Measurements from ENCODE around the gene NFKB1.

Gene NFKB1

GRCh38 chr4:102589743-102590142 lies 88.6 kb downstream of the NFKB1 start:
- H3K4me1 ChIP-seq (ENCODE audit: control insufficient read depth, insufficient read depth, low read length), result no peaks in the 10 kb centered on the region
- H3K36me3 ChIP-seq (ENCODE audit: control insufficient read depth, insufficient read depth, low read length), result no peaks in the 10 kb centered on the region
- no peaks in the 10 kb centered on the region for H3K9me3 ChIP-seq (ENCODE audit: control insufficient read depth, insufficient read depth, low read length)
- H3K9ac ChIP-seq (ENCODE audit: low read depth, low read length), result no peak overlapping the region
- no peaks in the 10 kb centered on the region for H3K27me3 ChIP-seq (ENCODE audit: control insufficient read depth, insufficient read depth, low read length)
- no peak overlapping the region for H3K4me3 ChIP-seq (ENCODE audit: low read depth, low read length)

- Histone ChIP-seq H3K9me3 (ENCODE audit: control insufficient read depth, insufficient read depth, low read length) (no peaks in the 10 kb centered on the region), H3K36me3 (ENCODE audit: control insufficient read depth, insufficient read depth, low read length) (no peaks in the 10 kb centered on the region), H3K9ac (ENCODE audit: low read depth, low read length) (no peak overlapping the region), H3K4me3 (ENCODE audit: low read depth, low read length) (no peak overlapping the region), H3K4me1 (ENCODE audit: control insufficient read depth, insufficient read depth, low read length) (no peaks in the 10 kb centered on the region), H3K27me3 (ENCODE audit: control insufficient read depth, insufficient read depth, low read length) (no peaks in the 10 kb centered on the region)
Observed at GRCh38 chr4:102592256-102592655, 91.1 kb downstream of the NFKB1 start.

GRCh38 chr4:102593147-102593546 lies 92.0 kb downstream of the NFKB1 start:
- no peak overlapping the region for H3K9ac ChIP-seq (ENCODE audit: low read depth, low read length)
- no peaks in the 10 kb centered on the region for H3K36me3 ChIP-seq (ENCODE audit: control insufficient read depth, insufficient read depth, low read length)
- H3K4me1 ChIP-seq (ENCODE audit: control insufficient read depth, insufficient read depth, low read length), result no peaks in the 10 kb centered on the region
- no peaks in the 10 kb centered on the region for H3K9me3 ChIP-seq (ENCODE audit: control insufficient read depth, insufficient read depth, low read length)
- H3K4me3 ChIP-seq (ENCODE audit: low read depth, low read length), result no peak overlapping the region
- no peaks in the 10 kb centered on the region for H3K27me3 ChIP-seq (ENCODE audit: control insufficient read depth, insufficient read depth, low read length)

- no peak overlapping the region for H3K4me3 ChIP-seq (ENCODE audit: low read depth, low read length)
- no peaks in the 10 kb centered on the region for H3K9me3 ChIP-seq (ENCODE audit: control insufficient read depth, insufficient read depth, low read length)
- H3K9ac ChIP-seq (ENCODE audit: low read depth, low read length), result no peak overlapping the region
- H3K4me1 ChIP-seq (ENCODE audit: control insufficient read depth, insufficient read depth, low read length), result no peaks in the 10 kb centered on the region
- H3K27me3 ChIP-seq (ENCODE audit: control insufficient read depth, insufficient read depth, low read length), result no peaks in the 10 kb centered on the region
- no peaks in the 10 kb centered on the region for H3K36me3 ChIP-seq (ENCODE audit: control insufficient read depth, insufficient read depth, low read length)
Observed at GRCh38 chr4:102594000-102594399, 92.8 kb downstream of the NFKB1 start.

GRCh38 chr4:102596532-102596931 lies 95.4 kb downstream of the NFKB1 start:
- H3K9me3 ChIP-seq (ENCODE audit: control insufficient read depth, insufficient read depth, low read length), result no peaks in the 10 kb centered on the region
- no peaks in the 10 kb centered on the region for H3K4me1 ChIP-seq (ENCODE audit: control insufficient read depth, insufficient read depth, low read length)
- no peaks in the 10 kb centered on the region for H3K36me3 ChIP-seq (ENCODE audit: control insufficient read depth, insufficient read depth, low read length)
- no peak overlapping the region for H3K9ac ChIP-seq (ENCODE audit: low read depth, low read length)
- H3K4me3 ChIP-seq (ENCODE audit: low read depth, low read length), result no peak overlapping the region
- H3K27me3 ChIP-seq (ENCODE audit: control insufficient read depth, insufficient read depth, low read length), result no peaks in the 10 kb centered on the region

GRCh38 chr4:102598086-102598761 lies 97.1 kb downstream of the NFKB1 start:
- no peak overlapping the region for H3K4me3 ChIP-seq (ENCODE audit: low read depth, low read length)
- H3K27me3 ChIP-seq (ENCODE audit: control insufficient read depth, insufficient read depth, low read length), result no peaks in the 10 kb centered on the region
- H3K9me3 ChIP-seq (ENCODE audit: control insufficient read depth, insufficient read depth, low read length), result no peaks in the 10 kb centered on the region
- no peaks in the 10 kb centered on the region for H3K36me3 ChIP-seq (ENCODE audit: control insufficient read depth, insufficient read depth, low read length)
- H3K4me1 ChIP-seq (ENCODE audit: control insufficient read depth, insufficient read depth, low read length), result no peaks in the 10 kb centered on the region
- H3K9ac ChIP-seq (ENCODE audit: low read depth, low read length), result no peak overlapping the region

- Histone ChIP-seq H3K9ac (ENCODE audit: low read depth, low read length) (no peak overlapping the region), H3K4me1 (ENCODE audit: control insufficient read depth, insufficient read depth, low read length) (no peaks in the 10 kb centered on the region), H3K9me3 (ENCODE audit: control insufficient read depth, insufficient read depth, low read length) (no peaks in the 10 kb centered on the region), H3K27me3 (ENCODE audit: control insufficient read depth, insufficient read depth, low read length) (no peaks in the 10 kb centered on the region), H3K4me3 (ENCODE audit: low read depth, low read length) (no peak overlapping the region), H3K36me3 (ENCODE audit: control insufficient read depth, insufficient read depth, low read length) (no peaks in the 10 kb centered on the region)
Observed at GRCh38 chr4:102598762-102599374, 97.7 kb downstream of the NFKB1 start.

- no peaks in the 10 kb centered on the region for H3K27me3 ChIP-seq (ENCODE audit: control insufficient read depth, insufficient read depth, low read length)
- H3K9ac ChIP-seq (ENCODE audit: low read depth, low read length), result no peak overlapping the region
- H3K4me1 ChIP-seq (ENCODE audit: control insufficient read depth, insufficient read depth, low read length), result no peaks in the 10 kb centered on the region
- no peak overlapping the region for H3K4me3 ChIP-seq (ENCODE audit: low read depth, low read length)
- H3K36me3 ChIP-seq (ENCODE audit: control insufficient read depth, insufficient read depth, low read length), result no peaks in the 10 kb centered on the region
- no peaks in the 10 kb centered on the region for H3K9me3 ChIP-seq (ENCODE audit: control insufficient read depth, insufficient read depth, low read length)
Observed at GRCh38 chr4:102599455-102599854, 98.3 kb downstream of the NFKB1 start.

- no peak overlapping the region for H3K9ac ChIP-seq (ENCODE audit: low read depth, low read length)
- no peaks in the 10 kb centered on the region for H3K36me3 ChIP-seq (ENCODE audit: control insufficient read depth, insufficient read depth, low read length)
- H3K9me3 ChIP-seq (ENCODE audit: control insufficient read depth, insufficient read depth, low read length), result no peaks in the 10 kb centered on the region
Observed at GRCh38 chr4:102599886-102600285, 98.7 kb downstream of the NFKB1 start.

GRCh38 chr4:102600689-102601088 lies 99.5 kb downstream of the NFKB1 start:
- Histone ChIP-seq H3K9me3 (ENCODE audit: control insufficient read depth, insufficient read depth, low read length) (no peaks in the 10 kb centered on the region), H3K4me3 (ENCODE audit: low read depth, low read length) (no peak overlapping the region), H3K27me3 (ENCODE audit: control insufficient read depth, insufficient read depth, low read length) (no peaks in the 10 kb centered on the region), H3K4me1 (ENCODE audit: control insufficient read depth, insufficient read depth, low read length) (no peaks in the 10 kb centered on the region), H3K36me3 (ENCODE audit: control insufficient read depth, insufficient read depth, low read length) (no peaks in the 10 kb centered on the region), H3K9ac (ENCODE audit: low read depth, low read length) (no peak overlapping the region)

More at GRCh38 chr4:102599886-102600285, 98.7 kb downstream of the NFKB1 start:
- Histone ChIP-seq H3K4me3 (ENCODE audit: low read depth, low read length) (no peak overlapping the region), H3K4me1 (ENCODE audit: control insufficient read depth, insufficient read depth, low read length) (no peaks in the 10 kb centered on the region), H3K27me3 (ENCODE audit: control insufficient read depth, insufficient read depth, low read length) (no peaks in the 10 kb centered on the region)

GRCh38 chr4:102601586-102602227 lies 100.5 kb downstream of the NFKB1 start:
- Histone ChIP-seq H3K36me3 (ENCODE audit: control insufficient read depth, insufficient read depth, low read length) (no peaks in the 10 kb centered on the region), H3K27me3 (ENCODE audit: control insufficient read depth, insufficient read depth, low read length) (no peaks in the 10 kb centered on the region), H3K9ac (ENCODE audit: low read depth, low read length) (no peak overlapping the region), H3K9me3 (ENCODE audit: control insufficient read depth, insufficient read depth, low read length) (no peaks in the 10 kb centered on the region), H3K4me3 (ENCODE audit: low read depth, low read length) (no peak overlapping the region), H3K4me1 (ENCODE audit: control insufficient read depth, insufficient read depth, low read length) (no peaks in the 10 kb centered on the region)

Measured in iPS-15b (cell line).